ENCODE measurements around the gene CREB3. TPM values are rescaled to one million over a fixed set of nuclear protein-coding genes. Genes with fewer than 3 reads are reported as not detected.

Gene CREB3
- total and polyA plus RNA-seq, 2 experiments from 2014 or later: 20.3 to 32.4 TPM

- TF ChIP-seq CTCF (conservative IDR thresholded peaks at IDR 0.05; ENCODE audit: low read depth in 2 of 2) (no peak), ZNF114 (CRISPR knock-in tag; IDR thresholded peaks at IDR 0.05) (no peak), CREB1 (CRISPR knock-in tag; IDR thresholded peaks at IDR 0.05; ENCODE audit: low read depth) (no peak), POLR2AphosphoS5 (IDR thresholded peaks at IDR 0.05; ENCODE audit: low read depth) (no peak), NANOG (IDR thresholded peaks at IDR 0.05; ENCODE audit: borderline replicate concordance) (no peak), REST (IDR thresholded peaks at IDR 0.05; ENCODE audit: unreplicated experiment) (no peak), EZH2 (IDR thresholded peaks at IDR 0.05; ENCODE audit: low read depth, unreplicated experiment) (no peak)
These were observed 17.2 kb downstream of the CREB3 start (continued) for GRCh38 chr9:35749515-35750255.

GRCh38 chr9:35750256-35750531 lies 17.7 kb downstream of the CREB3 start:
- peaks cover 4% of the 10 kb centered on the region for H3K27me3 Mint-ChIP-seq (ENCODE audit: insufficient read depth, low read depth, poor library complexity)
- Histone ChIP-seq H3K4me1 (ENCODE audit: insufficient read depth) (peaks cover 30% of the 10 kb centered on the region), H4K20me1 (replicated peaks; ENCODE audit: insufficient read depth) (peaks cover 30% of the 10 kb centered on the region), H3K9me2 (ENCODE audit: insufficient read depth) (no peaks in the 10 kb centered on the region), H3K79me2 (replicated peaks; ENCODE audit: insufficient read depth) (peaks cover 35% of the 10 kb centered on the region), H3F3A (replicated peaks; ENCODE audit: low read depth) (peaks cover 17% of the 10 kb centered on the region), H2AFZ (no peak overlapping the region), H3K4me2 (peak overlapping the region; percentile 99), H3K4me3 (peak overlapping the region; percentile 100), H3K27ac (ENCODE audit: low read depth) (no peak overlapping the region), H3K36me3 (ENCODE audit: insufficient read depth) (peaks cover 8% of the 10 kb centered on the region), H3K27me3 (ENCODE audit: insufficient read depth) (no peaks in the 10 kb centered on the region)
- no peaks in the 10 kb centered on the region for H3K9me3 Mint-ChIP-seq
- no peak for ATAC-seq
- H3K36me3 Mint-ChIP-seq (ENCODE audit: low read depth): peaks cover 39% of the 10 kb centered on the region
- H3K27ac Mint-ChIP-seq: no peak overlapping the region
- no peak for DNase-seq (ENCODE audit: low spot score)
- H3K4me1 Mint-ChIP-seq: peaks cover 24% of the 10 kb centered on the region
- TF ChIP-seq EZH2phosphoT487 (IDR thresholded peaks at IDR 0.05; ENCODE audit: unreplicated experiment) (no peak), ZNF114 (CRISPR knock-in tag; IDR thresholded peaks at IDR 0.05) (no peak), ZNF331 (CRISPR knock-in tag; IDR thresholded peaks at IDR 0.05; ENCODE audit: low read depth) (no peak), CREB1 (CRISPR knock-in tag; IDR thresholded peaks at IDR 0.05; ENCODE audit: low read depth) (no peak), ZNF462 (CRISPR knock-in tag; IDR thresholded peaks at IDR 0.05) (no peak)
- peak overlapping the region; percentile 90 for H3K4me3 Mint-ChIP-seq
